IPS-20b (cell line): ENCODE measurements around the gene RPTOR.

Experiments
- H3K27ac ChIP-seq: one replicate; pipeline ENCODE4 v1.5.1; 2013; ENCODE audit warnings: low read length
- H3K27me3 ChIP-seq: 2 replicates; pipeline ENCODE4 v1.6.1; 2013; ENCODE audit warnings: mild to moderate bottlenecking, low read length, inconsistent platforms; ENCODE audit not compliant: insufficient read depth
- H3K36me3 ChIP-seq: 2 replicates; pipeline ENCODE4 v1.6.1; 2013; ENCODE audit warnings: low read depth, mild to moderate bottlenecking, inconsistent platforms, low read length, moderate library complexity; ENCODE audit not compliant: insufficient read depth
- H3K4me1 ChIP-seq: 2 replicates; pipeline ENCODE4 v1.6.1; 2013; ENCODE audit warnings: mild to moderate bottlenecking, control low read depth, inconsistent platforms, low read length, moderate library complexity; ENCODE audit not compliant: insufficient read depth
- H3K4me3 ChIP-seq: 2 replicates; pipeline ENCODE4 v1.5.1; 2013; ENCODE audit warnings: mild to moderate bottlenecking, low read length, inconsistent platforms
- H3K9ac ChIP-seq: 2 replicates; pipeline ENCODE4 v1.6.1; 2013; ENCODE audit warnings: low read depth, mild to moderate bottlenecking, inconsistent platforms, low read length, moderate library complexity
- H3K9me3 ChIP-seq: 2 replicates; pipeline ENCODE4 v1.6.1; 2013; ENCODE audit warnings: mild to moderate bottlenecking, low read depth, low read length, inconsistent platforms; ENCODE audit not compliant: insufficient read depth

RPTOR gene

GRCh38 chr17:80682372-80682771 is 137.7 kb downstream of the RPTOR start:
- H3K9me3 ChIP-seq = no peaks in the 10 kb centered on the region
- H3K4me3 ChIP-seq = no peak overlapping the region
- H3K27ac ChIP-seq = no peak overlapping the region
- no peaks in the 10 kb centered on the region for H3K27me3 ChIP-seq
- no peaks in the 10 kb centered on the region for H3K36me3 ChIP-seq
- H3K9ac ChIP-seq = no peak overlapping the region
- H3K4me1 ChIP-seq = peaks cover 11% of the 10 kb centered on the region

GRCh38 chr17:80683625-80684104 is 139.0 kb downstream of the RPTOR start:
- Histone ChIP-seq H3K9me3 (no peaks in the 10 kb centered on the region), H3K9ac (no peak overlapping the region), H3K27ac (no peak overlapping the region), H3K4me3 (no peak overlapping the region), H3K4me1 (peaks cover 8% of the 10 kb centered on the region), H3K27me3 (no peaks in the 10 kb centered on the region), H3K36me3 (no peaks in the 10 kb centered on the region)

GRCh38 chr17:80687839-80688238 is 143.2 kb downstream of the RPTOR start:
- Histone ChIP-seq H3K9me3 (no peaks in the 10 kb centered on the region), H3K9ac (no peak overlapping the region), H3K27ac (no peak overlapping the region), H3K36me3 (no peaks in the 10 kb centered on the region), H3K27me3 (no peaks in the 10 kb centered on the region), H3K4me3 (no peak overlapping the region), H3K4me1 (no peaks in the 10 kb centered on the region; the same call in 1 of the 2 replicates)

- H3K4me1 ChIP-seq = peaks cover 4% of the 10 kb centered on the region; the same call in 1 of the 2 replicates
- no peak overlapping the region for H3K27ac ChIP-seq
- no peaks in the 10 kb centered on the region for H3K27me3 ChIP-seq
- H3K9ac ChIP-seq = no peak overlapping the region
- no peaks in the 10 kb centered on the region for H3K36me3 ChIP-seq
- no peak overlapping the region for H3K4me3 ChIP-seq
- no peaks in the 10 kb centered on the region for H3K9me3 ChIP-seq
These were observed 144.5 kb downstream of the RPTOR start for GRCh38 chr17:80689129-80689619.

- Histone ChIP-seq H3K9me3 (no peaks in the 10 kb centered on the region), H3K4me3 (no peak overlapping the region), H3K36me3 (no peaks in the 10 kb centered on the region), H3K27ac (no peak overlapping the region), H3K27me3 (no peaks in the 10 kb centered on the region), H3K4me1 (peaks cover 11% of the 10 kb centered on the region; the same call in 1 of the 2 replicates), H3K9ac (no peak overlapping the region)
These were observed 147.1 kb downstream of the RPTOR start for GRCh38 chr17:80691784-80692183.

- Histone ChIP-seq H3K9ac (no peak overlapping the region), H3K27me3 (no peaks in the 10 kb centered on the region), H3K9me3 (no peaks in the 10 kb centered on the region), H3K4me1 (peaks cover 12% of the 10 kb centered on the region; the same call in 1 of the 2 replicates), H3K36me3 (no peaks in the 10 kb centered on the region), H3K27ac (no peak overlapping the region), H3K4me3 (no peak overlapping the region)
These were observed 148.4 kb downstream of the RPTOR start for GRCh38 chr17:80692931-80693467.

DNA sequence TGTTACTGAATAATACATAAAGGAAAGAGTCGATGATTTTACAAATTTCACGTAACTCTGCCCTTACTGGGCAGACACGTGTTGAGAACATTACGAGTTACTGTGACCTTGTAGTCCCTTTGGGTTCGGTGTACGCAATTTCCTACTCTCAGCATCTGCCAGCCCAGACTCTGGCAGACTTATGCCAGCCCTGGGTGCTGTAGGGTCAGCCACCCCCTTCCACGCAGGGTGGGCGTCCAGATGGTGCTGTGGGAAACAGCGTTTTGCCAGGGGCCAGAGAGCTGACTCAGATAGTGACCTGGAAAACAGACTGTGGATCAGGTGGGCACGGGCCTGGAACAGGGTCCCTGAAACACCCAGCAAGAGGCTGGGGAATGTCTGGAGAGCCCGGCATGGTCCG is 148.9 kb downstream of the RPTOR start:
- no peak overlapping the region for H3K4me3 ChIP-seq
- H3K4me1 ChIP-seq = peaks cover 17% of the 10 kb centered on the region
- peak overlapping the region; percentile 37; the same call in 1 of the 2 replicates for H3K9ac ChIP-seq
- peak overlapping the region; percentile 2 for H3K27ac ChIP-seq
- no peaks in the 10 kb centered on the region for H3K36me3 ChIP-seq
- no peaks in the 10 kb centered on the region for H3K27me3 ChIP-seq
- no peaks in the 10 kb centered on the region for H3K9me3 ChIP-seq

- H3K4me1 ChIP-seq = peaks cover 21% of the 10 kb centered on the region
- H3K36me3 ChIP-seq = no peaks in the 10 kb centered on the region
- peak overlapping the region; percentile 37; the same call in 1 of the 2 replicates for H3K9ac ChIP-seq
- no peak overlapping the region for H3K4me3 ChIP-seq
- H3K27me3 ChIP-seq = no peaks in the 10 kb centered on the region
- no peaks in the 10 kb centered on the region for H3K9me3 ChIP-seq
- peak overlapping the region; percentile 2 for H3K27ac ChIP-seq
These were observed 149.7 kb downstream of the RPTOR start for GRCh38 chr17:80694085-80694991.

- peaks cover 21% of the 10 kb centered on the region for H3K4me1 ChIP-seq
- H3K9ac ChIP-seq = peak overlapping the region; percentile 56; the same call in 1 of the 2 replicates
- H3K9me3 ChIP-seq = no peaks in the 10 kb centered on the region; the same call in 1 of the 2 replicates
- H3K4me3 ChIP-seq = no peak overlapping the region
- peak overlapping the region; percentile 30 for H3K27ac ChIP-seq
- no peaks in the 10 kb centered on the region for H3K36me3 ChIP-seq
- H3K27me3 ChIP-seq = no peaks in the 10 kb centered on the region
These were observed 150.6 kb downstream of the RPTOR start for GRCh38 chr17:80694992-80695912.

- Histone ChIP-seq H3K27ac (peak overlapping the region; percentile 30), H3K4me1 (peaks cover 21% of the 10 kb centered on the region), H3K9ac (peak overlapping the region; percentile 56; the same call in 1 of the 2 replicates), H3K4me3 (no peak overlapping the region), H3K9me3 (no peaks in the 10 kb centered on the region; the same call in none of the 2 replicates), H3K27me3 (no peaks in the 10 kb centered on the region), H3K36me3 (no peaks in the 10 kb centered on the region)
These were observed 151.3 kb downstream of the RPTOR start for GRCh38 chr17:80695979-80696378.

DNA sequence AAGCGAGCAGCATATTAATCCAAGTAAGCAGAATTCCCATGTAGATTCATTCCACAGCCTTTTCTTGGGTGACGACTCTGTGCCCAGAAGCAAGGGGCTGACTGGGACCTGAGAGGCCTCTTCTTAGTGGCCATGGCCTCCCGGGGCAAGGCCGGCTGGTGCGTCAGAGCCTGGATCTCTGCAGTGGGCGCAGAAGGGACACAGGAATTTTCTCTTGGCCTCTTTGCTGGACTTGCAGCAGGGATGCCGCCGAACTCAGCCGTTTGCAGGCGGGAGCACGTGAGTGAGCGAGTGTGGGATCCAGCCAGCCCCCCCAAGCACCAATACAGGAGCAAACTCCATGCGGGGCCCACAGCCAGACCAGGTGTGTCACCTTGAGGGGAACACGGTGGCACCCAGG is 151.8 kb downstream of the RPTOR start:
- no peaks in the 10 kb centered on the region for H3K27me3 ChIP-seq
- no peaks in the 10 kb centered on the region; the same call in none of the 2 replicates for H3K9me3 ChIP-seq
- H3K27ac ChIP-seq = no peak overlapping the region
- no peak overlapping the region for H3K9ac ChIP-seq
- no peaks in the 10 kb centered on the region for H3K36me3 ChIP-seq
- H3K4me1 ChIP-seq = peaks cover 21% of the 10 kb centered on the region
- H3K4me3 ChIP-seq = no peak overlapping the region
